Activated CD4-positive, alpha-beta T cell treated with anti-CD3 and anti-CD28 coated beads, Interleukin-2, amount 50 U/mL, for 16 hours (primary cell): Measurements from ENCODE around the gene SLC5A5.

Experiments used
- DNase-seq: peaks from one replicate; pipeline ENCODE4 v3.0.0-alpha.2; 2020

Gene SLC5A5

DNA sequence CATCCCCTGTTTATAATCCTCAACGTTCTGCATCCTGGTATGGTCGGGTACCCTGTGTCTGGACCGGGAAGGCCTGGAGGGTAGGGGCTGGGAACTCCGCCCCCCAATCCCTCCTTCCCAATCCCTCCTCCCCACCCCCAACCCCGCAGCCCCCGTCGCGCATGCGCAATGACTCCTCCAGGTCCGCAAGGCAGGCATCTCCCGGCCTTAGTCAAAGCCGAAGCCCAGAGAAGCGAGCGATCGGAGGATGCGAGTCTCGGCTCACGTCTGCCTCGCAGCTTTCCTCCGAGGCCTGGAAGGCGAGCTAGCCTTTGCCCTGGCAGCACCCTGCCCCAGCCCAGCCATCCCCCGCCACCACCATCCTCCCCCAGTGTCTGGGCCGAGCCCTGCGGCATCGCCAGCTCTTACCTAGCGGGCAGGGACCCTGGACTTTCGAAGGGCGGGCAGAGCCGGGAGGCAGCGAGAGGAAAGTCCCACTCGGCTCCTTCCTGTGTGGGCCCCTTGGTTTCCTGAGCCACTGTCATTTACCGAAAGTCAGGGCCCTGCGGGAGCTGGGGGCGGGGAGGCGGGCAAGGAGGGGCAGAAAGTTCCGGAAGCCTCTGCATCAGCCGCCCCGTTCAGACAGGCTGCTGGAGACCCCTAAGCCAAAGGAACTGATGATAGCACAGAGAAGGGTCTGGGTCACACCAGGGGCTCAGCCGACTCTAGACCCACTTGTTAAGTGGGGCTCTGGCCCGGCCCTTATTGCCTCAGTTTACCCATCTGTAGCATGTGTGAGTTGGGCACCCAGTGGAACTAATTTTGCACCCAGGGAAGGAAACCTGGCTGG is 24.0 kb upstream of the SLC5A5 start, which contains the start of gene JAK3:
Gene JAK3 (minus strand): TSS at position 445 of the 829 bp plus-strand sequence. CDS start 3,565 bp downstream, outside the sequence.
- DNase-seq = peak; percentile 94

DNA sequence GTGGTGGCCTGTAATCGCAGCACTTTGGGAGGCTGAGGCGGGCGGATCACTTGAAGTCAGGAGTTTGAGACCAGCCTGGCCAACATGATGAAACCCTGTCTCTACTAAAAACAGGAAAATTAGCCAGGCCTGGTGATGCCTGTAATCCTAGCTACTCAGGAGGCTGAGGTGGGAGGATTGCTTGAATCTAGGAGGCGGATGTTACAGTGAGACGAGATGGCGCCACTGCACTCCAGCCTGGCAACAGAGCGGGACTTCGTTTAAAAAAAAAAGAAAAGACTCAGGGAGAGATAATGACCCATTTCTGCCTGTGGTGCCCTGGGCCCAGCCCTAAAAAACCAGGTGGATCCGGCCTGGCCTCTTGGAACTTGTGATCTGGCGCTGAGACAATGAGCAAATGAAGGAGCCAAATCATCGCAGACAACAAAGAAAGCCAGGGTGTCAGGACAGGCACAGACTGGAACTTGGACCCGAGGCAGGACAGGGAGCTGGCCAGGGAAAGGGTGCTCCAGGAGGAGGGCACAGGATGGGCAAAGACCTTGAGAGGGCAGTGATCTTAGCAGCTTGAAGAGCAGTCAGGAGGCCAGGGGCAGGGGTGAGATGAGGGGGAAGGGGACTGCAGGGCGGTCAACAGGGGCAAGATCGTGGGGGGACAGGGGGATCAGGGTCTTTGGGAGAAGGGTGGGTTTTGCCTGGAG is 23.0 kb upstream of the SLC5A5 start:
- DNase-seq = no peak

DNA sequence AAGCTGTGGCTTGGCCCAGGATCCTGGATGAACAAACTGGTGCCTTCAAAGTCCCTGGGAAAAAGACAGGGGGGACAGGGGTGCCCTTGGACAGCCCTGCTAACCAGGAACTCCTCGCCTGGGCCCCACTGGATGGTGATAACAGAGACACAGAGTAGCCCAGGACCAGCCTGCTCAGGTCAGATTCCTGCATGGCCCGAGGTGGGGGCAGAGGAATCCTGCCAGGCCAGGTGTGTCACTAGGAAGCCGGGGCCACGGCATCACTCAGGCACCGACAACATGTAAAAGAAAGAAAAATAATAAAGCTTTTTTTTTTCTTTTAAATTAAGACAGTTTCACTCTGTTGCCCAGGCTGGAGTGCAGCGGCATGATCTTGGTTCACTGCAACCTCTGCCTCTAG is 17.7 kb upstream of the SLC5A5 start:
- DNase-seq = no peak

DNA sequence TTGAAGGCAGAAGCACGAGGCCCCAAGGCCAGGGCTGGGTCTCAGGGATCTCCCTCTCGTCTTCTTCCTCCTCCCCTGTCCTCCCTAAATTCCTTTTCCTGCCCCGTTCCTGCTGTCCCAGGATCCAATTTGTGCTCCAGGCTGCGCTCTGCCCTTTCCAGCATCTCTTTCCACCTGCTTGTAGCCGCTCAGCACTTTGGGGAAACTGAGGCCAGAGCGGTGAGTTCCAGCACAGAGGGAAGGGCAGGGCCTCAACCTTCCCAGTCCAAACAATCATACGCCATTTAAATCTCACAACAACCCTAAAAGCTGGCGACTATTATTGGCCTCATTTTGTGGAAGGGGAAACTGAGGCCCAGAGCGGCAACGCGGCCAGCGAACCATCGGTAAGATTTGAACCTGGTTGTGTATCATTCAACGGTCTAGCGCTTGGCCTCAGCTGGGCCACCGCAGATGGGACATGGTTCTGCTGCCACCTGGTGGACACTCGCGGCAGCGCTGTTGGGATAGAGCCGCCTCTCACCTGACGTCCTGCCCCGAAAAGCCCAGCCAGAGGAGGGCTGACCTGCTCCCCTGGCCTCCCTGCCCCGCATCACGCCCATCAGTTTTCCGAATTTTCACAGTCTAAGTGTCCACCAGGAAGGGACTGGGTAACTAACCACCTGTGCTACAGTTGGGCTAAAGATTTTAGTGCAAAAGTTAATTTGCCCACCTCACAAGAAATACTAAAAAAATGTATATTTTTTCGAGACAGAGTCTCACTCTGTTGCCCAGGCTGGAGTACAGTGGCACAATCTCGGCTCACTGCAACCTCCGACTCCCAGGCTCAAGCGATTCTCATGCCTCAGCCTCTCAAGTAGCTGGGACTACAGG is 16.2 kb upstream of the SLC5A5 start:
- DNase-seq = peak; percentile 93

DNA sequence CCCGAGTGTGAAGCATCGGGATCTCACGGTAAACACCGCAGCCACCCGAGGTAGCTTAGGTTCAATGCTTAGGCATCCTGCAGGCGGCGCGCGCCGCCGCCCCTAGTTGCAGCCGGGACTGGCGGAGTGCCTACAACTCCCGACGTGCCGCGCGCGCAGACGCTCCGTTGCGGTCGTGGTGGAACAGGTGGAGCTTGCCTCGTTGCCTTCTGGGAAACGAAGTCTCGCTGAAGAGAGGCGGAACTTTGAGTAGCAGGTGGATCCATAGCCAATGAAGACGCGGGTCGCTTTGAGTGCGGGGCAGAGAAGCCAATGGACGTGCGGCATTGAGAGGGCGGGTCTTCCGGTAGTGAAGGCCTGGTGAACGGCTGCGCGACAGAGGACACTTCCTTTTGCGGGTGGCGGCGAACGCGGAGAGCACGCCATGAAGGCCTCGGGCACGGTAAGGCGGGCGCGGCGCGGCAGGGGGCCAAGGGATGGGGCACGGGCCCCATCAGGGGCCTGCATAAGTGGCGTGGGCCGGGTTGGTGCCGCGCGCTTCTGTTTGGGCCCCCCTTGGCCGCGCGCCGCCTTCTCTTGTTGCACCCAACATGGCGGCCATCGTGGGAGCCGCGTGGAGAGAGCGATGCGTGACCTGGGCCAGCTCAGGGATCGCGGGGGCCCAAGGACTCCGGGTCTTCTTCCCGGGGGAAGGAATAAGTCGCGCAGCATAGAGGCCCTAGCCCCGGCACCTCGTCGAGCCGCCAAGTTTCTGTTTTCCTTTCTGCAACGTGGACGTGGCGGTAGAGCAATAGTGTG is 12.0 kb upstream of the SLC5A5 start, which contains the start of gene RPL18A:
Gene RPL18A (plus strand): TSS at position 378 of the 798 bp plus-strand sequence. CDS start 47 bp downstream, at position 425.
- DNase-seq = peak; percentile 100

- DNase-seq = no peak
These were observed 11.3 kb upstream of the SLC5A5 start for GRCh38 chr19:17860331-17860992.

GRCh38 chr19:17860993-17861360 is 10.8 kb upstream of the SLC5A5 start:
- DNase-seq = no peak

DNA sequence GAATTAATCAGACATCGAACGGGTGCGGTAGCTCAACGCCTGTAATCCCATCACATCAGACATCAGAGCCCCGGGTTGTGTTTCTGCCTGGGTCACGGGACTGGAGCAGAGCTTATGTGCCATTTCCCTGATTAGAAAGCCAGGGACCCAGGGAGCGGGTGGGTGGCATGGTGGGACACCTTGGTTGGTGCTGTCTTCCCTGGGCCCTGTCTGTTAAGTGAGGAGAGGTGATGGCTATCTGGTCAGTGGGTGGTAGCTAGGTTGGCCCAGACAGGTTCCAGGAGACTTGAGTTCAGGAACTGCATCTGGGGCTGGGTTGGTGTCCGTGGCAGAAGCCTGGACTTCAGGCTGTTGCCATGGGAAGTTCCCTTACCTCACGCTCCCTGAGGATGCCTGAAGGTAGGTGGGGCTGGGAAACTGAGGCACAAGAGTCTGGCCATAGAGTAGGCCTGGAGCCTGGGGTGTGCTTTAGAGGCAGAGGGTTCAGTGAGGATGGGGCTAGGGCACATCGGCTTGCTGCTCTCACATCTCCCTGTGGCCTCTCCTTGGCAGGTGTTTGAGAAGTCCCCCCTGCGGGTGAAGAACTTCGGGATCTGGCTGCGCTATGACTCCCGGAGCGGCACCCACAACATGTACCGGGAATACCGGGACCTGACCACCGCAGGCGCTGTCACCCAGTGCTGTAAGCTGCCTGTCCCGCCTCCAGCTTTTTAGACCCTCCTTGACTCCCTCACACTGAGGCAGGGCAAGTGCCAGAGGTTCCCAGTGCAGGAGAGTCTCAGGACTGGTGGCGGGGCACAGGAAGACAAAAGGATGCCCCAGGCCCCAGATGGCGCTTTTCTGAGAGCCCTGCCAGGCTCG is 10.0 kb upstream of the SLC5A5 start:
- DNase-seq = no peak

- DNase-seq = no peak
These were observed 8.8 kb upstream of the SLC5A5 start for GRCh38 chr19:17862711-17863519.

- DNase-seq = no peak
These were observed 8.1 kb upstream of the SLC5A5 start for GRCh38 chr19:17863520-17864182.

DNA sequence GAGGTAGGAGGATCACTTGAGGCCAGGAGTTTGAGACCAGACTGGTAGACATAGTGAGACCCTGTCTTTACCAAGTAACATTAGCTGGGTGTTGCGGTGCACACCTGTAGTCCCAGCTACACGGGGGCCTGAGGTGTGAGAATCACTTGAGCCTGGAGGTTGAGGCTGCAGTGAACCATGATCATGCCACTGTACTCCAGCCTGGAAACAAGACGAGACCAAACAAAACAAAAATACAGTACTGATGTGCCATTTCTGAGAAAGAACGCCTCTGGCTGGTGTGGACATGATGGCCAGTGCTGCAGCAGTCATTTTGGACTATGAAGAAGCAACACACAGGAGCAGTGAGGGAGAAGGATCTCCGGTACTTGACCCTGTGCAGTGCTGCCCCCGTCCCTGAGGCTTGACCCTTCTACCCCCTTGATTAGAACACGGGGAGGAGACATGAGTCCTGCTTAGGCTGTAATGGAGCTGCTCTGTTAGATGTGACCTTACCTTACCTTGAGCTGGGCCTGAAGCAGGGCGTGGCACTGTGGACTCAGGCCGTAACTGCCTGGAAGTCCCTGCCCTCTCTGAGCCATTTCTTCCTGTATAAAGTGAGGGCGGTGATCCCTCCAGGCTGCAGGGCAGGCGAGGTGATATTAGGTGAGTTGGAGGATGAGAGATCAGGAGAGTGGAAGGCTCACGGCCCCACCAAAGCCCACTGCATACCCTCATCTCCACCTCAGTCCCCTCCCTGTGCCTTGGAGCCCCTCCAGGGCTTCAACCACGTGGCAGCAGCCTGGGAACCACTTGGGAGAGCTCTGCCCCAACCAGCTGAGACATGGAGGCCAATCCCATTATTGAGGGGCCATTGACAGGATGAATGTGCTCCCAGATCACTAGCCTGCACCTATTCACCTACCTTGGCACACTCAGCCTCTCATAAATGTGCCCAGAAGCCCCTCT is 6.1 kb upstream of the SLC5A5 start:
- DNase-seq = no peak

DNA sequence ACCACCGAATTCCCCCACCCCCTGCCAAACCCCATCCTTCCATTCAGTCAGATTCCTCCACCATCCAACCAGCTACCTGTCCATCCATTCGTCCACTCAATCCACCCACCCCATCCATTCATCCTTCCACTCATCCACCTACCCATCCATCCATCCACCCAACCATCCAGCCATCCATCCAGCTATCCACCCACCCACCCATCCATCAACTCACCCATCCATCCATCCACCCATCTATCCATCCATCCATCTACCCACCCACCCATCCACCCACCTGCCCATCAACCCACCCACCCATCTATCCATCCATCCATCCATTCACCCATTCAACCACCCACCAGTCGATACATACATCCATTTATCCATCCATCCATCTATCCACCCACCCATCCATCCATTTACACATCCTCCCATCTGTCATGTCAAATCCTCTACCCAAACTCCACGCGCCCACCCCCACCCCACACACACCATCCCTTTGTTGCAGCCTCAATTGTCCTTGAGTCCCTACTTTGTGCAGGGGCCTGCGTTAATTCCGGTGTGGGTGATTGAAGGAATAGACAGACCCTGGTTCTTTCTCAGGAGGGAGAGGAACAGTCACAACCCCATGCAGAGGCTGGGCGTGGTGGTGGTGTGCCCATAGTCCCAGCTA is 5.3 kb upstream of the SLC5A5 start:
- DNase-seq = no peak

- DNase-seq = no peak
These were observed 4.7 kb upstream of the SLC5A5 start for GRCh38 chr19:17866964-17867486.

GRCh38 chr19:17868669-17869068 is 3.1 kb upstream of the SLC5A5 start:
- DNase-seq = no peak

DNA sequence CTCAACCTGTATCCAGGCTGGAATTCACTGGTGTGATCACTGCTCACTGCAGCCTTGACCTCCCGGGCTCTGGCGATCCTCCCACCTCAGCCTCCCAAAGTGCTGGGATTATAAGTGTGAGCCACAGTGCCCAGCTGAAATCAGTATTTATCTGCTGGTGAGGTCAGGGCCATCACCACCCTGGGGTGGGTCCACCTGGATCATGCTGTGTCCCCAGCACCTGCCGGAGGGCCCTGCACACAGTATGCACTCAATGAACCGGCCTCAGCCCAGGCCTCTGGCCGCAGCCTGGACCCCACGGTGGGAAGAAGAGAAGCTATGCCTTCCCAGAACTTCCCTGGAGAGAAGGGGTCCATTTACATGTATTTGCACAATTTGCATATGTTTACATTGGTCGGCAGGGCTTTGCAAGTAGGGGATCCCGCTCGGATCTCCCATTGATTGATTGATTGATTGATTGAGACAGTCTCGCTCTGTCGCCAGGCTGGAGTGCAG is 2.6 kb upstream of the SLC5A5 start:
- DNase-seq = no peak

DNA sequence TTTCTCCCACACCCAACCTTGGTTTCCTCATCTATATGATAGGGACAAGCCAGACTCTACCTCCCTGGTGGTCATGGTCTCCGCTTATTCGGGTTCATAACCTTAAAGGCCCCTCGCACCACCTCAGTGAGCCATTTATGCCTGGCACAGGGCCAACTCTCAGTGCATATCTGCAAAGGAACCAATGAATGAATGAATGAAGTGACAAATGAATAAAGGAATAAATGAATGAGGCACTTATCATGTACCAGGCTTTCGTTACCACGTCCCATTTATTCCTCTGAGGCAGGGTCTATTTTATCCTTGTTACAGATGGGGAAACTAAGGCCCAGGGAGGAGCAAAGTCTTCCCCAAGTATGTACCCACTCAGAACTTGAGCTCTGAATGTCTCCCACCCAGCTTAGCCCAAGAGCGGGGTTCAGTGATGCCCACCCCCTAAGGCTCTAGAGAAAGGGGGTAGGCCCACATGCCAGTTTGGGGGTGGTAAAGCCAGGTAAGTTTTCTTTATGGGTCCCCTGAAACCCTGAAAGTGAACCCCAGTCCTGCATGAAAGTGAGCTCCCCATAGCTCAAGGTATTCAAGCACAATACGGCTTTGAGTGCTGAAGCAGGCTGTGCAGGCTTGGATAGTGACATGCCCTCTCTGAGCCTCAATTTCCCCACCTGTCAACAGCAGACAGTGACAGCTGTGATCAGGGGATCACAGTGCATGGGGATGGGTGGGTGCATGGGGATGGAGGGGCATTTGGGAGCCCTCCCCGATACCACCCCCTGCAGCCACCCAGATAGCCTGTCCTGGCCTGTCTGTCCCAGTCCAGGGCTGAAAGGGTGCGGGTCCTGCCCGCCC is 490 bp upstream of the SLC5A5 start:
- DNase-seq = no peak
